Hippocampal formation (tissue), 2 donors: ENCODE measurements around the gene SWT1.
"Not testable (repeated sequence)": the region's sequence is repeated elsewhere in the genome, so short reads cannot be mapped to it uniquely, and the experiment has no call there.

Source experiments
- DNase-seq, 2 donors: peaks; one replicate each; lab custom pipeline; 2025; lab: John Stamatoyannopoulos, UW

The SWT1 gene

DNA sequence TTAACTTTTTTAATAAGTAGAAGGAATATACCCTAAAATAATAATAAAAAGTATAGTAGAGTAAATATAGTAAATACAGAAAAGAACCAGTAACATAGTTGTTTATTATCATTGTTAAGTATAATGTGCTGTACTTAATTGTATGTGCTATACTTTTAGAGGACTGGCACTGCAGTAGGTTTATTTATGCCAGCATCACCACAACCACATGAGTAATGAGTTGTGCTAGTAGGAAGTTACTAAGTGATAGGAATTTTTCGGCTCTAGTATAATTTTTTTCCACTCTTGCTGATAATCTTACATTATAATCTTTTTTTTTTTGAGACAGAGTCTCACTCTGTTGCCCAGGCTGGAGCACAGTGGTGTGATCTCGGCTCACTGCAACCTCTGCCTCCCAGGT lies 88.5 kb downstream of the SWT1 start:
- DNase-seq = no peak

DNA sequence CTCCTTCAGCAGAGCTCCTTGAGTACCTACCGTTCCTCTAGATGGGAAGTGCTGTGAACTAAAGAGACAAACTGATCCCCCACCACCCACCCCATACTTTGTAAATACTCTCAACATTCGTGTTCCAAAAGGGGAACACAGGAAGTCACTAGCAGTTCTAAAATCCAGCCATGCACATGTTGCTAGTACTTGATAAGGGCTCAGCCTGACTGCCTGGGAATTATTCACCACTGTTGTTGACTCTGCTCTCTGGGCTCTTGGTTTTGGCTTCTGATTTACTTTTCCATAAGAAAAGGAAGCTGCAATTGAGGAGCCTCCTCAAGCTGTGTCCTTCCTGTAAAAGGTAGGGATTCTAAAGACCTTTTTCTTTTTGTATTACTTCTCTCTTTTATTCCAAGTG lies 92.6 kb downstream of the SWT1 start:
- DNase-seq = no peak

DNA sequence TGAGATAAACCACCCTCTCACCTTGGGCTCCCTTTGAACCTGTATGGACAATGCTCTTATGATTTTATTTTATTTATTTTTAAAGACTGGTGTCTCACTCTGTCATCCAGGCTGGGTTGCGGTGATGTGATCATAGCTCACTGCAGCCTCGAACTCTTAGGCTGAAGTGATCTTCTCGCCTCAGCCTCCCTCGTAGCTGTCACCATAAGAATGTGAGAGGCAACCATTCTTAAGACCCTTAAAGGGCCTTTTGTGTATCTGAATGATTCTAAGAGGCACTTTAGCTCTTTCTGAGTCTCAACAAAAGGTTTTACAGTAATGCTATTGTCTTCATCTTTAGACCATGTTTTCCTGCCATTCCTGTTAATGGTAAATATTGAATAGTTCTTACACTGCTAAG lies 93.1 kb downstream of the SWT1 start:
- no peak for DNase-seq

DNA sequence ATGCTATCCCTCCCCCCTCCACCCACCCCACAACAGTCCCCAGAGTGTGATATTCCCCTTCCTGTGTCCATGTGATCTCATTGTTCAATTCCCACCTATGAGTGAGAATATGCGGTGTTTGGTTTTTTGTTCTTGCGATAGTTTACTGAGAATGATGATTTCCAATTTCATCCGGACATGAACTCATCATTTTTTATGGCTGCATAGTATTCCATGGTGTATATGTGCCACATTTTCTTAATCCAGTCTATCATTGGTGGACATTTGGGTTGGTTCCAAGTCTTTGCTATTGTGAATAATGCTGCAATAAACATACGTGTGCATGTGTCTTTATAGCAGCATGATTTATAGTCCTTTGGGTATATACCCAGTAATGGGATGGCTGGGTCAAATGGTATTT lies 95.0 kb downstream of the SWT1 start:
- not testable (repeated sequence) for DNase-seq

DNA sequence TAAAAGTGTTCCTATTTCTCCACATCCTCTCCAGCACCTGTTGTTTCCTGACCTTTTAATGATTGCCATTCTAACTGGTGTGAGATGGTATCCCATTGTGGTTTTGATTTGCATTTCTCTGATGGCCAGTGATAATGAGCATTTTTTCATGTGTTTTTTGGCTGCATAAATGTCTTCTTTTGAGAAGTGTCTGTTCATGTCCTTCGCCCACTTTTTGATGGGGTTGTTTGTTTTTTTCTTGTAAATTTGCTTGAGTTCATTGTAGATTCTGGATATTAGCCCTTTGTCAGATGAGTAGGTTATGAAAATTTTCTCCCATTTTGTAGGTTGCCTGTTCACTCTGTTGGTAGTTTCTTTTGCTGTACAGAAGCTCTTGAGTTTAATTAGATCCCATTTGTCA lies 95.4 kb downstream of the SWT1 start:
- DNase-seq = not testable (repeated sequence)

DNA sequence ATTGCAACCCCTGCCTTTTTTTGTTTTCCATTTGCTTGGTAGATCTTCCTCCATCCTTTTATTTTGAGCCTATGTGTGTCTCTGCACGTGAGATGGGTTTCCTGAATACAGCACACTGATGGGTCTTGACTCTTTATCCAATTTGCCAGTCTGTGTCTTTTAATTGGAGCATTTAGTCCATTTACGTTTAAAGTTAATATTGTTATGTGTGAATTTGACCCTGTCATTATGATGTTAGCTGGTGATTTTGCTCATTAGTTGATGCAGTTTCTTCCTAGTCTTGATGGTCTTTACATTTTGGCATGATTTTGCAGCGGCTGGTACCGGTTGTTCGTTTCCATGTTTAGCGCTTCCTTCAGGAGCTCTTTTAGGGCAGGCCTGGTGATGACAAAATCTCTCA lies 98.6 kb downstream of the SWT1 start:
- DNase-seq = not testable (repeated sequence)

DNA sequence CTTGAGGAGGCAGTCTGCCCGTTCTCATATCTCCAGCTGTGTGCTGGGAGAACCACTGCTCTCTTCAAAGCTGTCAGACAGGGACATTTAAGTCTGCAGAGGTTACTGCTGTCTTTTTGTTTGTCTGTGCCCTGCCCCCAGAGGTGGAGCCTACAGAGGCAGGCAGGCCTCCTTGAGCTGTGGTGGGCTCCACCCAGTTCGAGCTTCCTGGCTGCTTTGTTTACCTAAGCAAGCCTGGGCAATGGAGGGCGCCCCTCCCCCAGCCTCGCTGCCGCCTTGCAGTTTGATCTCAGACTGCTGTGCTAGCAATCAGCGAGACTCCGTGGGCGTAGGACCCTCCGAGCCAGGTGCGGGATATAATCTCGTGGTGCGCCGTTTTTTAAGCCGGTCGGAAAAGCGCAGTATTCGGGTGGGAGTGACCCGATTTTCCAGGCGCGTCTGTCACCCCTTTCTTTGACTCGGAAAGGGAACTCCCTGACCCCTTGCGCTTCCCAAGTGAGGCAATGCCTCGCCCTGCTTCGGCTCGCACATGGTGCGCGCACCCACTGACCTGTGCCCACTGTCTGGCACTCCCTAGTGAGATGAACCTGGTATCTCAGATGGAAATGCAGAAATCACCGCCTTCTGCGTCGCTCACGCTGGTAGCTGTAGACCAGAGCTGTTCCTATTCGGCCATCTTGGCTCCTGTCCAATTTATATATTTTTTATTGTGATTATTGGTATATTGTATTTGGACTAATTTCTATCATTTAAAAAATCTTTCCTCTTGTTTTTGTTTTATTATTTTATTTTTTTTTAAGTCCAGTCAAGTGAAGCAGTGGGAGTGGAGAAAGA lies 100.4 kb downstream of the SWT1 start:
- DNase-seq = not testable (repeated sequence)

DNA sequence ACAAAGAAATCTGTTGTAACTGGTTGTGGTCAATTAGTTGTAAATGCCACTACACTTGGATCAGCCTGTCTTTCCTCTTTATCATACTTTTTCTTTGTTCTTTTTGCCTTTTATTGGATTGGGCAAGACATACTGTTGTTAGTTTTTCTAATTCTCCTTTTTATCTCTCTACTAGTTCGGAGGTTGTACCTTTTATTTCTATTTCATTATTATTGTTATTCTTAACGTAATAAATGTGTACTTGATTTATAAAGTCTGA lies 100.9 kb downstream of the SWT1 start:
- DNase-seq = no peak

DNA sequence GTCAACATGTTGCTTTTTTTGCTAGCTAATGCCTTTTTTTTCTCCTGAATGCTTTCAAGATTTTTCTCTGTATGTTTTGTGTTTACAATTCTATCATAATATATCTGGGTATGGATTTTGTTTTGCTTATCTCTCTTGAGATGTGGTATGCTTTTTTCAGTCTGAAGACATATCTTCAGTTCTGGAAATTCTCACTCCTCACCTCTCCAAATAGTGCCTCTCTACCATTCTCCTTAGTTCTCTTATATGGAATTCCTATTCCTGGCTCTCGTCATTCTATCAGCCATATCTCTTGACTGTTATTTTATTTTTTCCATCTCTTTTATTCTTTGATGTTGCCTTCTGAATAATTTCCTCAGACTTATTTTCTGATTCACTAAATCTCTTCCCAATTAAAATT lies 101.7 kb downstream of the SWT1 start:
- no peak for DNase-seq

DNA sequence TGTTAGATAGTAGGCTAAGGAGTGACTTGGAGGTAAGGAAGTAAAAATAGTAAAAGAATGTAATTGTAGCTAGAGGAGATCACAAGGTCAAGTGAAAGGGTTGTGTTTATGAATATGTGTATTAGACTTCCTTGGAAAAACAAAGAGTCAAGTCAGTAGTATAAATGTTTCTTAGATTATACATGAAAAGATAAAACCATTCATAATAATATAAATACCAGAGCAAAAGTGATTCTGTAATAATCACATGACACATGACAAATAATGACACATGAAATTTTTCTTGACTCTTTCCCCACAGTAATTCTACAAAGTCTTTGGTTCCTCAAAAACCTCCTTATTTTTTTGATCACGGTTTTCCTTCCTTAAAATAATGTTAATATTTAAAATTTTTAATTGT lies 103.6 kb downstream of the SWT1 start:
- no peak for DNase-seq

DNA sequence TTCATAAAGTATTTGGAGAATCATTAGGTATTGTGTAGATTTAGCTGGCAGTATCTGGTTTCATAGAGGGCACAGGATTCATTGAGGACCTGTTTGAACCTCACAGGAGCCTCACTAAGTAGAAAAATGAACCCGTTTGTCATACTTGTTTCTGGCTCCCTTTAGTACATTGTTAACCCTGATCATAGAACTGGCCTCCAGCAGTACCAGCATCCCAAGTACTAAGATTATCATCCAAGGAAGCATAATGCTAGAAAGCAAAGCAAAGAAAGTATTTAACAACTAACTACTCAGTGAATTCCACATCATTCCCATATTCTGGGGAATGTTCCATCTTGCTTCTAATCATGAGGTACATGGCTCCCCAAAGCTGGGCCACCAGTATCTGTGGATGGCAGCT lies 105.2 kb downstream of the SWT1 start:
- DNase-seq = no peak

DNA sequence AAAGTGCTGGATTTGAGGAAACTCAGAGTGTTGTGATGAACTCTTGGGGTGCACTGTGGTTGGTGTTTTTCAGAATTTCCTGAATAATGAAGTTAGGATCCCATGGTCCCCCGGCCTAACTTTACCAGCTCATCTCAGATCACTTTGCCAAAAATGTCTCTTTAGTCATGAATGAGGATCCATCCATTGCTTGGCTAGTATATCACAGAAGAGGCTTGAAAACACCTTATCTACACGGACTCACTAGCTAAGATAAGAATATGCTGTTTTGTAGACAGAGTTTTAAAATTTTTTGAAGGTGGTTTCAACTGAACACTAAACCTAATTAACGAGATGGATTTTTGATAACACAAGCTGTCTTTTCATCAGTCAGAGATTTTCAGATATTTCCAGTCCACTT lies 106.3 kb downstream of the SWT1 start:
- no peak for DNase-seq

DNA sequence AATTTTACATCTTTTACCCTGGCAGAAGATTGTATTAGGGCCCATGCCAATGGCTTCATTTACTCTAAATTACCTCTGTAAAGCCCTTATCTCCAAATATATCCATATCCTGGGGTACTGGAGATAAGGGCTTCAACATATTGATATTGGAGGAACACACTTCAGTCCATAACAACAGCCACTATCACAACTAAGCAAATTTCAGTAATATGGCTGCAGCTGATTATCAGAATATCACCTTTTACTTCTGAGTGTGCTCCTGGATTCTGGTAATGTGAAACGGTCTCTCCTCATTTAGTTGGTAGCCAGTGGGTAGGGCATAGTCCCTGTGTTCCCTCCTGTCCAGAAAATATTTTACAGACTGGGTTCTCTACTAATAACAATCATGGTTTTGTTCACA lies 106.8 kb downstream of the SWT1 start:
- no peak for DNase-seq

DNA sequence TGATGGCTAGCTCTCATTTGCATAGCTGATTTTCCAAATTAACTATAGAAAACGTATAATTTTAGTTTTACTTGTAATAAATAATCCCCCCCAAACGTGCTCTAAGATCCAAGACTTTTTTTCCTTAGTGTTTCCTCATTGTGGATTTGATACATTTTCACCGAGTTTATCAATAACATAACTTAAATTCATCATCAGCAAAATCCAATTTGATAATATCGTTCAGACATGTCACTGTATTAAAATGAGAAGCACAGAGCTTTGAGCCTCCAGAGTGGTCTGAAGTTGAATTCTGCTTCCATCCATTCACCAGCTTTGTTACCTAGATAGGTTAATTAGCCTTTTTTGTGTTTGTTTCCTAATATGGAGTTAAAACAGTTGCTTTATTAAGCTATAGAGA lies 108.3 kb downstream of the SWT1 start:
- no peak for DNase-seq

DNA sequence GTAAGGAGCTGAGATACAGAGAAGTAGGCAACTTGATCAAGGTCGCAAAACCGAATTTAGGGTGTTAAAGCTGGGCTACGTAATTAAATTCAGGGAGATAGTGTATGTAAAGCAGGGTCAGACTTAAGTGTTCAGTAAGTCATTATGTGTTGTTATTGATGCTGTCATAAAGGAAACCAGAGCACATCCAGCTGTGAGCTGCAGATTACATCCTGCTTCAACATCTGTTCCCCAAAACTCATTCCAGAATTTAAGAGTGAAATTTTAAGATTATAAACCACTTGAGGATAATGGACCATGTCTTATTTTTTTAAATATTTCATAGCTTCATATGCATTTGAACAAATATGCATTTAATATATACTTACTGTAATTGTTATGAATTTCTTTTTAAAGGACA lies 110.3 kb downstream of the SWT1 start:
- no peak for DNase-seq

DNA sequence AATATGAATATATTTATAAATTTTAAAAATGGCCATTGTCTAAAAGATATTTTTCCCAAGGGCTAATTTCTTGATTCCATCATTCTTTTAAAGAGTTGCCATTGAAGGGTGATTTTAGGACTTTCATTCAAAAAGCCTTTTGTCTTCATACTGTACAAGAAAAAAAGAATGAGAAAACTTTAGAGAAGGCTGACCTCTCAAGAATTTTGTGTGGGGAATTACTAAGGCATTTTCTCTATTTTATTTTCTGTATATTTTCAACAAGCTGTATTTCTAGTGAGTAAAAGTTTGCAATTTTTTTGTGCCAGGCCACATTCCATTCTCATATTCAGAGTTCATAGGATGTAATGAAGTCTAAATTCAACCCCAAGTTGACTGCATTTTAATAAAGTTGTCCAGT lies 110.7 kb downstream of the SWT1 start:
- no peak for DNase-seq

DNA sequence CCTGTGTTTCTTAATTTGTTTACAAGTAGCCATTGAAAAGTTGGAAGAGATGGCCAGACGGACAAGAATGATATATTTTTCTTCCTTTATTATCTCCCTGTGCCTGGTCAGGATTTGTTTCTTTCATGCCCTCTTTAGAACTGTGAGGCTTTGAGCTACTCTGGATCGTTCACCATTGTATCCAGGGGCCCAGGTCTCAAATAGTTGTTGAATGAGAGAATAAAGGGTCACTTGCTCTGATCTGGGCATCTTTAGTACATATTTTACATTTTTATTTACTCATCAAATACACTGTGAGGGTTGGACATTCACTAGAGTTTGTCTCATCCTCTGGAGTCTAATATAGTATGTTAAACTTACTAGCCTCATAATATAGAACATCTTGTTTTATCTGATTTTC lies 111.4 kb downstream of the SWT1 start:
- no peak for DNase-seq

DNA sequence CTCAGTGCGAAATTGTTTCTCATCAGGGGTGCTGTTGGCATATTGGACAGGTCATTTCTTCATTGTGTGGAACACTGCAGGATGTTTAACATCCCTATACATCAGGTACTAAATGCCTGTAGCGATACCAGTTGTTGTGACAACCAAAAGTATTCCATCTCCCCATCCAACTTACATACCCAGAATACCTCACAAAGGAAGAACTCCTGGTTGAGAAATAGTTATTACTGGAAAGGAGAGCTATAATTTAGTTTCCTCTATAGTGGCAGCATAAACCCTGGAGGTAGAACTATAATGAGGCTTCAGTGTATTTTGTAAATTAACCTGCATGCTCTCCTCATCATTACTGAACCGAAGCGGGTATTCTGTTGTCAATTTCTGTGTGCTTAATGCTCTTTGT lies 115.0 kb downstream of the SWT1 start:
- DNase-seq = no peak

DNA sequence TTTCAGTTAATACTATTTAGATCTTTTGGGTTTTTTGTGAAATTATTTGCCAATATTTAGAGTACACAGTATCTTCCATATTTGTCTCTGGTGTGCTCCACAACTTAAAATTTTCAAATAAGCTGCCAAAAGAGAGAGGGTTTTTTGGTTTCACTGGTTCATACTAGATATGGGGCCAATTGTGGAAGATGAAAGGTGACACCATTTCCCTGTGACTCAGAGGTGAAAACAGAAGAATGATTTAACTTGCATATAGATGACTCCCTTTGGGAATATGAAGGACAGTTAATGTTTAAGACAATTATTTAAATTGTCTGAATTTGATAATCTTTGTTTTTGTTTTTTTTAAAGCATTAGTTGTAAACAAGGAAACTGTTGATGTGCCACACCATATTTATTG lies 122.6 kb downstream of the SWT1 start:
- no peak for DNase-seq

DNA sequence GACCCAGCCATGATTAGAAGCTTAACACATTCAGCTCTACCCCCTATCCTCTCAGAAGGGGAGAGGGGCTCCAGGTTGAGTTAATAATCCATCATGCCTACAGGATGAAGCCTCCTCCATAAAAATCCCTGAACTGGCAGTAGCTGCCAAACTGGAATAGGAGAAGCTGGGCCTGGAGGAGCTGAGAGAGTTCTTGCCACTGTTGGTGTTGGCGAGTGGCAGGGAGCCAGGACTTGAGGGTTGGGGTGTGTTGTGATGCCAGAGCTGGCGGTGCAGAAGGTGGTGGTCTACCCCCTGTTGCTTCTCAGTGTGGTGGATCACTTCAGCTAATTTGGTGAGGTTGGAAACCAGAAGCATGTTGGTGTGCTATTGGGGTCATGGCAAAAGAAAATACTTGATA lies 123.6 kb downstream of the SWT1 start:
- no peak for DNase-seq

DNA sequence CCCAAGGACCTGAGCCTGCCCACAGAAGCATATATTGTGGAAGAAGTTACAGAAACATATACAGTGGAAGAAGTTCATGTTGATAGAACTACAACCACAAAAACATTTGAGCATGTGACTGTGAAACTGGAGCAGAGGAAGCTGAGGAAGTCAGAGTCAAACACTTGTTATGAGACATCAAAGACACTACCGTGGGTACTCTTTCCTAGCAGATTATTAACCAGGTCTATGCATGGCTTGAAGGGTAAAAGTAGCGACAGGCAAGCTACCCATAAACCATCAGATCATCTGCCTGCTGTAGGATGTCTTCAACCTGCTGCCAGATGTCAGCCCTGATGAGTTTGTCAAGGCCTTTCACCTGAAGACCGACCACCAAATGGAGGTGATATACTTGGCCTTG lies 124.3 kb downstream of the SWT1 start:
- no peak for DNase-seq

DNA sequence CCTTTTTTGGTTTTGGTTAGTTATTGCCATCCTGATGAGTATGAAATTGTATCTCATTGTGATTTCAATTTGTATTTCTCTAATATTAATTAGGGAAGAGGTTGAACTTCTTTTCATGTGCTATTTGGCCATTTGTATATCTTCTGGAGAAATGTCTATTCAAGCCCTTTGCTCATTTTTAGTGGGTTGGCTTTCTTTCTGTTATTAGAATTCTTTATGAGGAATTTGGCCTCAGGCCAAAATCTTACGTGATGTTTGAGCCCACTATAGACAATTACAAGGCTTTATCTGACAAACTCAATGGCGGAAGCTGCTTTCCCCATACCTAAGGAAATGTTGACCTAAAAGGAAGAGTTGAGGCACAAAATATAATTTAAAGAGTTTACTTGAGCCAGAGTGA lies 127.1 kb downstream of the SWT1 start:
- DNase-seq = no peak

DNA sequence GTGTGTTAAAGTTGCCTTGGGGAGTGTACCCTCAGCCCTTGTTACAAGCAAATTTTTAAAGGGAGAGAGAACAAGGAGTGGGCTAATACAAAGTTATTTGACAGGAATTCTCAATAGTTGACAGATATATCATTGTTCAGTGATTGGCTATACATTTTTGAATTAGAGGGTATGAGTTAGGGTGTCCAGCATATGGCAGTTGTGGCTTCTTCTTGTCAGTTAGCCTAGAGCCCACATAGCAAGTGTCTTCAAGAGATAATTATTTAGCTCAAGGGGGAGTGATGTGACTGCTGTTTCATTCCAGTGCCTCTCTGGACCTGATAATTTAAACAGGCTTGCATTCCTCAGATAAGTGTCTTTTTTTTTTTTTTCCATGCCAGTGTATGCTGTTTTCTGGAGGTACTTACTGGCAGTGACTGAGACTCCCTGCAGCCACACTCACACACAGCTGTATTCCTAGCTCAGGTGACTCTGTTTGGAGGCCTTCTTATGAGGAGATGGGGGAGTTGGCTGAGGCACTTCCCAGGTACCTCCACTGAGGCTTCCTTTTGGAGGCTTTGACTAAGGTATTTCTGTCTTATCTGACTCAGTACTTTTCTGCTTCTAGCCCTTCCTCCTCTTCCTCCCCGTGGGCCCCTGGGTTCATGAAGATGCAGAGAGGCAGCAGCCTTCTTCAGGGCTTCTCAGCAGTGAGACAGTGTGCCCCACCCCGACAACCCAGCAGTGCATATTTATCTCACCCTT lies 127.7 kb downstream of the SWT1 start:
- no peak for DNase-seq

DNA sequence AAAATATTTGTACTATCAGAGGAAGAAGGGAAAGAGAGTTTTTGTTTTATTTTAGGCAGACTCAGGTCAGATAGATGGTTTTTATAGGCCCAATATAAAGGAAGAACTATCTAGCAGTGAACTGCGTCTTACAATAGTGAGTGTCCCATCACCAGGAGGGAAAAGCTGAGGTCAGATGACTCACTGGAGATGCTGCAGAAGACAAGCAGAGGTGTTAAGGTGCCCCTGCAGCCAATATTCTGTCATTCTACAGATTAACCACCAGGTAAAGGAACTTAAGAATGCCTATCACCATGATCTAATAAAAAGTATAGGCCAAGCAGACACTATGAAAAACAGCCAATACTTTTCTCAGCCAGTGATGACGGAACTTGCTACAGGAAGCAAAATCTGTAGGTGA lies 130.5 kb downstream of the SWT1 start:
- DNase-seq = no peak
